Umbilical cord (tissue), 2 donors: ENCODE measurements around the gene NUDCD2. TPM values are rescaled to one million over a fixed set of nuclear protein-coding genes. Genes with fewer than 3 reads are reported as not detected.

Source experiments
- DNase-seq: peaks from one replicate; pipeline ENCODE4 v3.0.0-alpha.2; 2015; ENCODE audit warnings: low spot score
- total RNA-seq: library from RNA; depleted of rRNA; stranded (reverse); fragments of >200 nt; gene quantifications from one replicate; pipeline ENCODE4 v1.2.3, GENCODE V29; 2014; ENCODE audit warnings: low replicate concordance; ENCODE audit not compliant: insufficient read depth

NUDCD2 gene, protein sequence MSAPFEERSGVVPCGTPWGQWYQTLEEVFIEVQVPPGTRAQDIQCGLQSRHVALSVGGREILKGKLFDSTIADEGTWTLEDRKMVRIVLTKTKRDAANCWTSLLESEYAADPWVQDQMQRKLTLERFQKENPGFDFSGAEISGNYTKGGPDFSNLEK
- 16.4 TPM for total RNA-seq

DNA sequence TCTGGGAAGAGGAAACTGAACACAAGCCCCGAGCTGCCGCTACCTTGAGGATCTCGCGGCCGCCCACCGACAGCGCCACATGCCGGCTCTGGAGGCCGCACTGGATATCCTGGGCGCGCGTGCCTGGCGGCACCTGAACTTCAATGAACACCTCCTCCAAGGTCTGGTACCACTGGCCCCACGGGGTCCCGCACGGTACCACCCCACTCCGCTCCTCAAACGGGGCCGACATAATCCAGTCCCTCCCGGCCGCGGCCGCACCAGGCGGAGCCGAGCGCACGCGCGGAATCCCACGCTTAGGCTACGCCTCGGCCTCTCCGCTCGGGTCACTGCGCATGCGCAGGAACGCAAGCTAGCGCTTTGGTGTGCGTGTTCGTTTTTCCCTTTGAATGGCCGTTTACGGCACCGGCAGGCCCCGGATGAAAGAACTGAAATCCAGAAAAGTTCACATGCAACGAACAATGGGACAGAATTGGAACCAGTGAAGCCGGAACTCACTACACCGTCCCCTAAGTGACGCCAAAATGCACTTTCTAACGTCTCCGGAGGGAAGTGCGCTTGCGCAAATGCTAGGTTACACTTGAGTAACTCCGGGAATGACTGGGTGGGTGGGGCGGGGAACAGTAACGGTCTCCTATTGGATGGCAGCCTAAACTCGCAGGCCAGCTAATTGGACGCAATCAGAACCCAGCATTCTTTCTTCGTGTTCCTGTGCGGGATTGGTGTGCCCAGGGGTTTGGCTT is at the start of gene NUDCD2:
Gene NUDCD2, minus strand, starts transcription at position 284 of the 743 bp plus-strand sequence. Its CDS starts 52 bp downstream, at position 232.
- peak; percentile 99 for DNase-seq

- DNase-seq, result peak; percentile 80
Observed at GRCh38 chr5:163509291-163509951, 49.5 kb upstream of the NUDCD2 start.

- DNase-seq, result no peak
Observed at GRCh38 chr5:163508753-163509152, 48.9 kb upstream of the NUDCD2 start.

DNA sequence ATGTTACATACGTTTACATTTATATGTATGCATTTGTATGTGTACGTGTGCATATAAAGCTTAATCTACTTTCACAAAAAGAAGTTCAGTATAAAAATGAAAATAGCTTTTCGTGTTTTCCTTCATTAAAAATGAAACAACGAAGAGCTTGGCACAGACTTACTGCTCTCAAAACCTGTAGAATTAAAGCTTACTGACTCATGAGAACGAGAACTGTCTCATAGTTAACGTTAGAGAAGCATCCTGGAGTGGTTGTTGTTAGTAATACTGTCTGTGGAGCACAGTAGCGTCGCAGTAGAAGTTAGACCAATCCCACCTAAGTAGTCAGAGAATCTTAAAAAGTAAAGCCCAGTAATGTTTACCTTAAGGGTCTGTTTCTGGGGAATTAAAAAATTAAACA is 46.8 kb upstream of the NUDCD2 start:
- DNase-seq, result peak; percentile 37

GRCh38 chr5:163506095-163506457 is 46.2 kb upstream of the NUDCD2 start:
- no peak for DNase-seq

- DNase-seq, result peak; percentile 98
Observed at GRCh38 chr5:163505368-163506094, 45.6 kb upstream of the NUDCD2 start, which contains the start of gene MAT2B. MAT2B (plus strand) TSS chr5:163505619; CDS start chr5:163505687, 68 bp downstream.

GRCh38 chr5:163505049-163505367 is 45.1 kb upstream of the NUDCD2 start:
- no peak for DNase-seq

- peak; percentile 76 for DNase-seq
Observed at GRCh38 chr5:163504079-163504931, 44.4 kb upstream of the NUDCD2 start.

GRCh38 chr5:163503106-163504078 is 43.5 kb upstream of the NUDCD2 start:
- DNase-seq, result peak; percentile 90

GRCh38 chr5:163502521-163502920 is 42.6 kb upstream of the NUDCD2 start:
- DNase-seq, result peak; percentile 50

- peak; percentile 86 for DNase-seq
Observed at GRCh38 chr5:163498886-163499285, 39.0 kb upstream of the NUDCD2 start.

- DNase-seq, result no peak
Observed at GRCh38 chr5:163497315-163497714, 37.4 kb upstream of the NUDCD2 start.

GRCh38 chr5:163496286-163496685 is 36.4 kb upstream of the NUDCD2 start:
- no peak for DNase-seq

DNA sequence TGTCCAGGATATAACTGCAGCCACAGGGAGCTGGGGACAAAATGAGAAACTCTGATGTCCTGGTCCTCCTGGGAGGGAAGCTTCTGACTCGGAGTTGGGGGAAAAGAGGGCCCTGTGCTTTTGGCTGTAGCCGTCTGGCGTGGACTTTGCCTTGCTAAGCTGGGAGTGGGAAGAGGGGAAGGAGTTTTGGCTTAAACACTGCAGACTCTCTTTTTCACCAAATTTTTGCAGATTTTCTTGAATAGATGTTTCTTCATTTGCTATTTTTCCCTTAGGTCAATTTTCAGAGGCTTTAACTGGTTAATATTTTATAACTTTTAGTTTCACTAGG is 29.8 kb upstream of the NUDCD2 start:
- DNase-seq, result no peak

GRCh38 chr5:163489055-163489744 is 29.3 kb upstream of the NUDCD2 start:
- no peak for DNase-seq

DNA sequence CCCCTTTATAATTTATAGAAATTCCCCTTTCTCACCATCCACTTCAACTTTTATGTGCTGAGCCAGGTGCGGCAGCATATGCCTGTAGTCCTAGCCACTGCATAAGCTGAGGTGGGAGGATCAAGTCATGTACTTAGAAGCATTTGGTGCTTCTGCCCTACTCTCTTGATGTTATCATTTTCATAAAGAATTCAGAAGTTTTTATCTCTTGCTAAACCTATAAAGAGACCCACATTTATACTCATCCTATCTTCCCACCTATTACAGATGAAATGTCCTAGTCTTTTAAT is 19.0 kb upstream of the NUDCD2 start:
- no peak for DNase-seq

DNA sequence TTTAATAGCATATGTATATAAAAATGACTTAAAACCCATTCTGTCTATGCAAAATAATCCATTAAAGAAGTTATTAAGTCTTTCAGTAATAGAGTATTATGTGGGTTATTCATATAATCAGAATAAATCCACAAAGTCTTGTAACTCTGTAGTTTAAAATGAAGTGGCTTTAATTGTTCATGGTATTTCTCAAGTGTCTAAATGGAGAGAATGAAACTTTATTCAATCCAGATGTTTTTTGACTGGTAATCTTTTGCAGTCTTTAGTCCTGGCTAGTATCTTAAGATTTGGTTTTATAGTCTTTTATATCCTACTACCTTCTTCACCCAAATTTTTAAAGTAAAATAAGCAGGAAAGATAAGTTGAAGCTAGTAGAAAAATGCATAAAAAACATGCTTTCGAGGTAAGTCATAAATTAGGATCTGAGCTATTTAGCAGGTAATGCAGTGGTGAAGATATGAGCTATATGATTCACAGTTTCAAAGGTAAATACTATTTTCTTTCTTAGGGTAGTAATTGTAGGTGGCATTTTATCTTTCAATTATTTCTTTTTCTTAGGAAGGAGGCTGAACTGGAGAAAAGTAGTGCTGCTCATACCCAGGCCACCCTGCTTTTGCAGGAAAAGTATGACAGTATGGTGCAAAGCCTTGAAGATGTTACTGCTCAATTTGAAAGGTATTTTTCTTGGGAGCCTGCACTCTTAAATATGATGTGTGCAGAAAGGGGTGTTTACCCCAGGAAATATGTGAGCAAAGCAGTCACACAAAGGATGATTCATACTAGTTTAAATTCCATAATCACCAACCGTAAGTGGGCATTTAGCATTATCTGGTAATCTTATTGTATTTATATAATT is 18.5 kb upstream of the NUDCD2 start:
- peak; percentile 60 for DNase-seq

- no peak for DNase-seq
Observed at GRCh38 chr5:163475411-163475810, 15.5 kb upstream of the NUDCD2 start.
